ENCODE measurements around the gene SHANK1.

GRCh38 chr19:50652722-50653121 is 66.9 kb downstream of the SHANK1 start:
- no peak for TF ChIP-seq EP300 (IDR thresholded peaks at IDR 0.05; ENCODE audit: low read depth)
- no peak for TF ChIP-seq POLR2AphosphoS5 (IDR thresholded peaks at IDR 0.05)
- TF ChIP-seq, protein P1, sequence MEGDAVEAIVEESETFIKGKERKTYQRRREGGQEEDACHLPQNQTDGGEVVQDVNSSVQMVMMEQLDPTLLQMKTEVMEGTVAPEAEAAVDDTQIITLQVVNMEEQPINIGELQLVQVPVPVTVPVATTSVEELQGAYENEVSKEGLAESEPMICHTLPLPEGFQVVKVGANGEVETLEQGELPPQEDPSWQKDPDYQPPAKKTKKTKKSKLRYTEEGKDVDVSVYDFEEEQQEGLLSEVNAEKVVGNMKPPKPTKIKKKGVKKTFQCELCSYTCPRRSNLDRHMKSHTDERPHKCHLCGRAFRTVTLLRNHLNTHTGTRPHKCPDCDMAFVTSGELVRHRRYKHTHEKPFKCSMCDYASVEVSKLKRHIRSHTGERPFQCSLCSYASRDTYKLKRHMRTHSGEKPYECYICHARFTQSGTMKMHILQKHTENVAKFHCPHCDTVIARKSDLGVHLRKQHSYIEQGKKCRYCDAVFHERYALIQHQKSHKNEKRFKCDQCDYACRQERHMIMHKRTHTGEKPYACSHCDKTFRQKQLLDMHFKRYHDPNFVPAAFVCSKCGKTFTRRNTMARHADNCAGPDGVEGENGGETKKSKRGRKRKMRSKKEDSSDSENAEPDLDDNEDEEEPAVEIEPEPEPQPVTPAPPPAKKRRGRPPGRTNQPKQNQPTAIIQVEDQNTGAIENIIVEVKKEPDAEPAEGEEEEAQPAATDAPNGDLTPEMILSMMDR (IDR thresholded peaks at IDR 0.05): no peak
